SK-N-SH (cell line): ENCODE results near the gene PHC2. TPM values are rescaled to one million over a fixed set of nuclear protein-coding genes. Genes with fewer than 3 reads are reported as not detected.

Source experiments
- CTCF ChIA-PET: fragments of 300-600, 350-600 bp; formaldehyde crosslinking; extraction: SDS; loops from one replicate; lab custom pipeline; 2021; lab: Yijun Ruan, JAX
- POLR2A ChIA-PET: fragments of 350-600 bp; sonication (Branson Sonifier 250); formaldehyde crosslinking; extraction: SDS; loops from one replicate; lab custom pipeline; 2020; ENCODE audit warnings: antibody characterized with exemption, inconsistent platforms; lab: Yijun Ruan, JAX
- DNase-seq: peaks from one replicate; pipeline ENCODE4 v3.0.0; 2012
- H2AFZ ChIP-seq: fragments of 200-600 bp; sonication (generic); 2 replicates; pipeline ENCODE4 v1.8.1; 2016; ENCODE audit warnings: antibody characterized with exemption, mild to moderate bottlenecking, low read depth
- H3F3A ChIP-seq: fragments of 200-600 bp; sonication (generic); replicated peaks from 2 replicates; pipeline ENCODE3; 2016; ENCODE audit warnings: antibody characterized with exemption, mild to moderate bottlenecking; ENCODE audit not compliant: insufficient read depth
- H3K27ac ChIP-seq, 2 experiments: fragments of 200-500 bp in 1 of 2; fragments of 200-600 bp in 1 of 2; sonication (Bioruptor generic) in 1 of 2; sonication (generic), shearing (Covaris generic) in 1 of 2; 2 replicates each; pipeline versions ENCODE4 v1.5.1 to v1.6.1; 2014 to 2016; ENCODE audit warnings: low read depth in 2 of 2, inconsistent platforms in 1 of 2, low read length in 1 of 2, mild to moderate bottlenecking in 1 of 2, mixed read lengths in 1 of 2
- H3K27me3 ChIP-seq: fragments of 200-600 bp; sonication (generic), shearing (Covaris generic); 2 replicates; pipeline ENCODE4 v1.6.1; 2016; ENCODE audit warnings: mixed run types; ENCODE audit not compliant: insufficient read depth
- H3K36me3 ChIP-seq, 2 experiments: fragments of 200-500 bp in 1 of 2; fragments of 200-600 bp in 1 of 2; sonication (Bioruptor generic) in 1 of 2; sonication (generic) in 1 of 2; replicated peaks in 1 of 2; 2 replicates each; pipeline versions ENCODE3 to v1.5.1; 2014 to 2016; ENCODE audit warnings: low read length in 1 of 2, mild to moderate bottlenecking in 1 of 2; ENCODE audit not compliant: insufficient read depth in 2 of 2, control insufficient read depth in 1 of 2
- H3K4me1 ChIP-seq, 2 experiments: fragments of 200-500 bp in 1 of 2; fragments of 200-600 bp in 1 of 2; sonication (Bioruptor generic) in 1 of 2; sonication (generic), shearing (Covaris generic) in 1 of 2; 2 replicates each; pipeline versions ENCODE4 v1.5.1 to v1.6.1; 2014 to 2016; ENCODE audit warnings: low read depth in 1 of 2, low read length in 1 of 2, mixed run types in 1 of 2; ENCODE audit not compliant: insufficient read depth in 2 of 2, control insufficient read depth in 1 of 2
- H3K4me2 ChIP-seq: fragments of 200-600 bp; sonication (generic), shearing (Covaris generic); 2 replicates; pipeline ENCODE4 v1.6.1; 2017; ENCODE audit warnings: mixed run types
- H3K4me3 ChIP-seq, 2 experiments: fragments of 200-500 bp in 1 of 2; fragments of 200-600 bp in 1 of 2; sonication (Bioruptor generic) in 1 of 2; sonication (generic), shearing (Covaris generic) in 1 of 2; 2 replicates each; pipeline versions ENCODE4 v1.5.1 to v1.8.1; 2014 to 2016; ENCODE audit warnings: low read depth in 2 of 2, inconsistent platforms in 1 of 2, low read length in 1 of 2, mild to moderate bottlenecking in 1 of 2, mixed read lengths in 1 of 2, moderate library complexity in 1 of 2
- H3K79me2 ChIP-seq: fragments of 200-600 bp; sonication (generic); 2 replicates; pipeline ENCODE4 v1.8.1; 2017; ENCODE audit warnings: mild to moderate bottlenecking; ENCODE audit not compliant: insufficient read depth
- H3K9ac ChIP-seq: fragments of 200-600 bp; sonication (generic); 2 replicates; pipeline ENCODE4 v1.6.1; 2017; ENCODE audit warnings: mixed run types
- H3K9me2 ChIP-seq: fragments of 200-600 bp; sonication (generic); 2 replicates; pipeline ENCODE4 v1.6.1; 2017; ENCODE audit warnings: mixed run types
- H3K9me3 ChIP-seq: fragments of 200-600 bp; sonication (generic); 2 replicates; pipeline ENCODE4 v1.6.1; 2017; ENCODE audit warnings: mixed run types, mild to moderate bottlenecking, moderate library complexity
- H4K20me1 ChIP-seq: fragments of 200-600 bp; sonication (generic); 2 replicates; pipeline ENCODE4 v1.6.1; 2017; ENCODE audit warnings: mild to moderate bottlenecking, mixed run types; ENCODE audit not compliant: insufficient read depth
- CHD2 ChIP-seq: fragments of 150-350 bp; IDR thresholded peaks from 2 replicates; pipeline ENCODE4 v1.6.1; 2018; ENCODE audit warnings: low read length; ENCODE audit not compliant: partially characterized antibody
- CTCF ChIP-seq: fragments of 200-600 bp; sonication (generic); IDR thresholded peaks from 2 replicates; pipeline ENCODE4 v1.6.1; 2017; ENCODE audit warnings: antibody characterized with exemption, mild to moderate bottlenecking, moderate library complexity
- FOSL2 ChIP-seq: IDR thresholded peaks from 2 replicates; pipeline ENCODE4 v1.4.0; 2012; ENCODE audit warnings: low read depth, mild to moderate bottlenecking, moderate library complexity, borderline replicate concordance
- FOXJ3 ChIP-seq: sonication (generic); formaldehyde crosslinking; IDR thresholded peaks from 2 replicates; pipeline ENCODE4 v1.5.1; 2020; ENCODE audit warnings: mild to moderate bottlenecking, missing genetic modification reagents
- FOXM1 ChIP-seq: IDR thresholded peaks from 2 replicates; pipeline ENCODE4 v1.4.0; 2012; ENCODE audit warnings: low read depth, mild to moderate bottlenecking
- GABPA ChIP-seq: IDR thresholded peaks from 2 replicates; pipeline ENCODE4 v1.4.0; 2012; ENCODE audit warnings: low read depth, mild to moderate bottlenecking
- IRF3 ChIP-seq: fragments of 150-350 bp; IDR thresholded peaks from 2 replicates; pipeline ENCODE4 v1.6.1; 2016; ENCODE audit warnings: mild to moderate bottlenecking, low read depth, low read length
- JUND ChIP-seq: IDR thresholded peaks from 2 replicates; pipeline ENCODE4 v1.4.0; 2012
- NRF1 ChIP-seq: IDR thresholded peaks from 2 replicates; pipeline ENCODE4 v1.6.1; 2012; ENCODE audit warnings: low read depth, mild to moderate bottlenecking, low read length
- RAD21 ChIP-seq: IDR thresholded peaks from 2 replicates; pipeline ENCODE4 v1.6.1; 2012; ENCODE audit warnings: mild to moderate bottlenecking, low read length
- RCOR1 ChIP-seq: fragments of 150-350 bp; IDR thresholded peaks from 2 replicates; pipeline ENCODE4 v1.6.1; 2017; ENCODE audit warnings: antibody characterized with exemption, low read length
- RXRA ChIP-seq: IDR thresholded peaks from 2 replicates; pipeline ENCODE4 v1.4.0; 2012; ENCODE audit warnings: low read depth, mild to moderate bottlenecking, borderline replicate concordance
- SIN3A ChIP-seq: IDR thresholded peaks from 2 replicates; pipeline ENCODE4 v1.6.1; 2012; ENCODE audit warnings: low read depth, mild to moderate bottlenecking, low read length, moderate library complexity, borderline replicate concordance
- SMC3 ChIP-seq: IDR thresholded peaks from 2 replicates; pipeline ENCODE4 v1.6.1; 2012; ENCODE audit warnings: low read depth, low read length, improper control_type of control experiment
- TAF1 ChIP-seq: IDR thresholded peaks from 2 replicates; pipeline ENCODE4 v1.6.1; 2012; ENCODE audit warnings: low read depth, mild to moderate bottlenecking, low read length, moderate library complexity, borderline replicate concordance
- WGBS: methylation state at CpG from one replicate; pipeline ENCODE4 v1.1.6; 2017; ENCODE audit warnings: low lambda C conversion rate; 5-methylcytosine and 5-hydroxymethylcytosine counted together
- polyA plus RNA-seq, 3 experiments: library from polyadenylated mRNA; depleted of rRNA; stranded (reverse); fragments of >200 nt; gene quantifications; 2 replicates each; pipeline ENCODE4 v1.2.3, GENCODE V29; 2012
- TF ChIP-seq, protein P1 (sequence below): IDR thresholded peaks from 2 replicates; pipeline ENCODE4 v1.6.1; 2012; ENCODE audit warnings: mild to moderate bottlenecking, low read depth, low read length, moderate library complexity
- TF ChIP-seq, protein P2 (sequence below): IDR thresholded peaks from 2 replicates; pipeline ENCODE4 v1.4.0; 2012; ENCODE audit warnings: low read depth, borderline replicate concordance
- TF ChIP-seq, protein P3 (sequence below): IDR thresholded peaks from 2 replicates; pipeline ENCODE4 v1.4.0; 2012; ENCODE audit warnings: low read depth, borderline replicate concordance

Gene PHC2
- polyA plus RNA-seq, 1 of the 3 experiments (the other 2 are of a cell fraction), result 98.7 TPM

- Histone ChIP-seq H3K27me3 (no peaks in the 10 kb centered on the region), H3K9ac (no peak overlapping the region), H3F3A (no peaks in the 10 kb centered on the region), H3K36me3 (peaks cover 17 to 31% of the 10 kb centered on the region in 2 experiments), H3K4me1 (no peaks in the 10 kb centered on the region; a peak in 1 of 4 replicates), H3K9me2 (no peaks in the 10 kb centered on the region), H3K4me2 (no peak overlapping the region), H3K4me3 (no peak overlapping the region), H2AFZ (no peak overlapping the region), H3K9me3 (no peaks in the 10 kb centered on the region), H3K79me2 (peaks cover 31% of the 10 kb centered on the region; the same call in 1 of the 2 replicates), H4K20me1 (peaks cover 42% of the 10 kb centered on the region), H3K27ac (no peak overlapping the region)
- TF ChIP-seq IRF3 (no peak), RCOR1 (no peak), SMC3 (no peak), FOSL2 (no peak), RXRA (no peak), GABPA (no peak), TAF1 (no peak), JUND (no peak), RAD21 (no peak), SIN3A (no peak), NRF1 (no peak)
- TF ChIP-seq, protein P1, sequence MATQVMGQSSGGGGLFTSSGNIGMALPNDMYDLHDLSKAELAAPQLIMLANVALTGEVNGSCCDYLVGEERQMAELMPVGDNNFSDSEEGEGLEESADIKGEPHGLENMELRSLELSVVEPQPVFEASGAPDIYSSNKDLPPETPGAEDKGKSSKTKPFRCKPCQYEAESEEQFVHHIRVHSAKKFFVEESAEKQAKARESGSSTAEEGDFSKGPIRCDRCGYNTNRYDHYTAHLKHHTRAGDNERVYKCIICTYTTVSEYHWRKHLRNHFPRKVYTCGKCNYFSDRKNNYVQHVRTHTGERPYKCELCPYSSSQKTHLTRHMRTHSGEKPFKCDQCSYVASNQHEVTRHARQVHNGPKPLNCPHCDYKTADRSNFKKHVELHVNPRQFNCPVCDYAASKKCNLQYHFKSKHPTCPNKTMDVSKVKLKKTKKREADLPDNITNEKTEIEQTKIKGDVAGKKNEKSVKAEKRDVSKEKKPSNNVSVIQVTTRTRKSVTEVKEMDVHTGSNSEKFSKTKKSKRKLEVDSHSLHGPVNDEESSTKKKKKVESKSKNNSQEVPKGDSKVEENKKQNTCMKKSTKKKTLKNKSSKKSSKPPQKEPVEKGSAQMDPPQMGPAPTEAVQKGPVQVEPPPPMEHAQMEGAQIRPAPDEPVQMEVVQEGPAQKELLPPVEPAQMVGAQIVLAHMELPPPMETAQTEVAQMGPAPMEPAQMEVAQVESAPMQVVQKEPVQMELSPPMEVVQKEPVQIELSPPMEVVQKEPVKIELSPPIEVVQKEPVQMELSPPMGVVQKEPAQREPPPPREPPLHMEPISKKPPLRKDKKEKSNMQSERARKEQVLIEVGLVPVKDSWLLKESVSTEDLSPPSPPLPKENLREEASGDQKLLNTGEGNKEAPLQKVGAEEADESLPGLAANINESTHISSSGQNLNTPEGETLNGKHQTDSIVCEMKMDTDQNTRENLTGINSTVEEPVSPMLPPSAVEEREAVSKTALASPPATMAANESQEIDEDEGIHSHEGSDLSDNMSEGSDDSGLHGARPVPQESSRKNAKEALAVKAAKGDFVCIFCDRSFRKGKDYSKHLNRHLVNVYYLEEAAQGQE, result no peak
- DNase-seq, result no peak
- POLR2A ChIA-PET, result no interaction called here
- 96% methylated on average over 45 of the region's 45 CpGs for WGBS
- CTCF ChIA-PET, result interaction anchor here (3.1 kb wide), 1 partner anchor 20 kb away, joined by 13 read pairs; no protein-coding TSS in a partner anchor
These were observed 155.0 kb downstream of the PHC2 start for GRCh38 chr1:33275706-33276572.

DNA sequence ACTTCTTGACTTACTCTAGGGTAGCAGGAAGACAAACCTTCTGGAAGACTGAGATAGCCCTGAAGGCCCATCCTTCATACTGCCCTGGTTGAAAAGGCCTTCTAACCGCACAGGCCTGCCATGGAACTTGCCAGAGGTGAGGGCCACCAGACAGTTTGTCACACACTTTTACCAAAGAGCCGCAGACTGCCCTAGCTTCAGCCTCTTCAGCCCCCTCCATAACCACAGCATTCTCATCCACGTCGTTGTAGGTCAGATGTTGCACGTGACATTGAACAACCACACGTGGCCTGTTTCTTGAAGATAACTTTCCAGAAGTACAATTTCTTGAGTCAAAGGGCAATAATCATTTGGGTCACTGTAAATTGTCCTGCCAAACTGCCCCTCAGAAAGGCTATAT, 155.7 kb downstream of the PHC2 start:
- Histone ChIP-seq H3K4me1 (no peaks in the 10 kb centered on the region; a peak in 1 of 4 replicates), H3K4me3 (no peak overlapping the region), H3K27ac (no peak overlapping the region), H2AFZ (no peak overlapping the region), H3K9me2 (no peaks in the 10 kb centered on the region), H3K4me2 (no peak overlapping the region), H3K36me3 (peaks cover 18 to 33% of the 10 kb centered on the region in 2 experiments), H3K79me2 (peaks cover 37% of the 10 kb centered on the region; the same call in 1 of the 2 replicates), H4K20me1 (peaks cover 49% of the 10 kb centered on the region), H3F3A (no peaks in the 10 kb centered on the region), H3K9ac (no peak overlapping the region), H3K27me3 (no peaks in the 10 kb centered on the region), H3K9me3 (no peaks in the 10 kb centered on the region)
- ChIA-PET CTCF (interaction anchor here (3.1 kb wide), 1 partner anchor 20 kb away, joined by 13 read pairs; no protein-coding TSS in a partner anchor), POLR2A (no interaction called here)
- WGBS, result no CpG with 5 or more reads among the region's 6 CpGs
- DNase-seq, result no peak
- TF ChIP-seq FOXM1, result no peak
- TF ChIP-seq CTCF, result no peak
- TF ChIP-seq, protein P2, sequence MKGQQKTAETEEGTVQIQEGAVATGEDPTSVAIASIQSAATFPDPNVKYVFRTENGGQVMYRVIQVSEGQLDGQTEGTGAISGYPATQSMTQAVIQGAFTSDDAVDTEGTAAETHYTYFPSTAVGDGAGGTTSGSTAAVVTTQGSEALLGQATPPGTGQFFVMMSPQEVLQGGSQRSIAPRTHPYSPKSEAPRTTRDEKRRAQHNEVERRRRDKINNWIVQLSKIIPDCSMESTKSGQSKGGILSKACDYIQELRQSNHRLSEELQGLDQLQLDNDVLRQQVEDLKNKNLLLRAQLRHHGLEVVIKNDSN, result no peak
- no peak for TF ChIP-seq CHD2
- no peak for TF ChIP-seq FOXJ3 (CRISPR knock-in tag)
- no peak for TF ChIP-seq FOSL2
- TF ChIP-seq, protein P3, sequence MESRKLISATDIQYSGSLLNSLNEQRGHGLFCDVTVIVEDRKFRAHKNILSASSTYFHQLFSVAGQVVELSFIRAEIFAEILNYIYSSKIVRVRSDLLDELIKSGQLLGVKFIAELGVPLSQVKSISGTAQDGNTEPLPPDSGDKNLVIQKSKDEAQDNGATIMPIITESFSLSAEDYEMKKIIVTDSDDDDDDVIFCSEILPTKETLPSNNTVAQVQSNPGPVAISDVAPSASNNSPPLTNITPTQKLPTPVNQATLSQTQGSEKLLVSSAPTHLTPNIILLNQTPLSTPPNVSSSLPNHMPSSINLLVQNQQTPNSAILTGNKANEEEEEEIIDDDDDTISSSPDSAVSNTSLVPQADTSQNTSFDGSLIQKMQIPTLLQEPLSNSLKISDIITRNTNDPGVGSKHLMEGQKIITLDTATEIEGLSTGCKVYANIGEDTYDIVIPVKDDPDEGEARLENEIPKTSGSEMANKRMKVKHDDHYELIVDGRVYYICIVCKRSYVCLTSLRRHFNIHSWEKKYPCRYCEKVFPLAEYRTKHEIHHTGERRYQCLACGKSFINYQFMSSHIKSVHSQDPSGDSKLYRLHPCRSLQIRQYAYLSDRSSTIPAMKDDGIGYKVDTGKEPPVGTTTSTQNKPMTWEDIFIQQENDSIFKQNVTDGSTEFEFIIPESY, result no peak
